GM18519 (cell line): ENCODE data around the gene CHIT1.

ENCODE experiments used
- ATAC-seq: cut with Tn5 transposase; IDR thresholded peaks from one replicate; pipeline ENCODE4 v1.9.1; 2021; ENCODE audit warnings: mild to moderate bottlenecking, moderate library complexity; ENCODE audit not compliant: unreplicated experiment, low FRiP score

CHIT1 gene

DNA sequence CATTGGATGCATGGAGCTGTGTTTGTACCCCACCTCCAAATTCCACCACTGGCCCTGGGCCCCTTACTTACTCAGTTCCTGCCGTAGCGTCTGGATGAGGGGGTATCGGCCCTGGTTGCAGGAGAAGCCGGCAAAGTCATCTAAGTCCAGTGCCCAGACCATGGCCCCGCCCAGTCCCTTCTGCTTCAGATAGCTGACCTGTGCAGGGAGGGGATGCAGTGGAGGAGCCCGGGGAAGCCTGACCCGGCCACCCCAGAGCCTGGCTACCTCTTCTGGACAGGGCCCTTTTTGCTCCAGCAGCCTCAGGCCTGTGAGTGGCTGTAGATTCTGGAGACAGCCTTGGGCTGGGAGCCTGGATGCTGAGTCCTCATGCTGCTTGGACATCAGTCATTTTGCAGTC is 11.8 kb downstream of the CHIT1 start:
- ATAC-seq = no peak

DNA sequence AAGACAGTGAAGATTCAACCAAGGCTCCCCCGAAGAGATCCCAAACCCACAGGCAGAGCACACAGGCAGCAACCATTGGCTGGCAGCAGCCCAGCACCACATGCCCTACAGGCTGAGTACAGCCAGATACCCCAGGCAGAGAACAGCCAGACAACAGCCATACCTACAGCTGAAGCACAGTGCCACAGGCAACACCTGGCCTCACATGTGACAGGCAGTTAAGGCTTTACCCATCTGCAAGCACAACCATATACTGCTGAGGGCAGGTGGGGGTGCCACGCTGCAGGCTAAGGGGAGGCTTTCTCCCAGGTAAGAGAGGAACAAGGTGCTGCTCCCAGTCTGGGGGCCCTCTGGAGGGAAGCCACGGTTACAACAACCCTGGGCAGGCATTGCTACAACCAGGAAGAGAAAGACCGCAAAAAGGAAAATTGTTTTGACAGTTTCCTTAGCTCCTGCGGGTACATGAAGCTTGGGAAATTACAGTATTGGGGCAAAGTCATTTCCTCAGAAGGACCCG is 12.3 kb downstream of the CHIT1 start:
- no peak for ATAC-seq

DNA sequence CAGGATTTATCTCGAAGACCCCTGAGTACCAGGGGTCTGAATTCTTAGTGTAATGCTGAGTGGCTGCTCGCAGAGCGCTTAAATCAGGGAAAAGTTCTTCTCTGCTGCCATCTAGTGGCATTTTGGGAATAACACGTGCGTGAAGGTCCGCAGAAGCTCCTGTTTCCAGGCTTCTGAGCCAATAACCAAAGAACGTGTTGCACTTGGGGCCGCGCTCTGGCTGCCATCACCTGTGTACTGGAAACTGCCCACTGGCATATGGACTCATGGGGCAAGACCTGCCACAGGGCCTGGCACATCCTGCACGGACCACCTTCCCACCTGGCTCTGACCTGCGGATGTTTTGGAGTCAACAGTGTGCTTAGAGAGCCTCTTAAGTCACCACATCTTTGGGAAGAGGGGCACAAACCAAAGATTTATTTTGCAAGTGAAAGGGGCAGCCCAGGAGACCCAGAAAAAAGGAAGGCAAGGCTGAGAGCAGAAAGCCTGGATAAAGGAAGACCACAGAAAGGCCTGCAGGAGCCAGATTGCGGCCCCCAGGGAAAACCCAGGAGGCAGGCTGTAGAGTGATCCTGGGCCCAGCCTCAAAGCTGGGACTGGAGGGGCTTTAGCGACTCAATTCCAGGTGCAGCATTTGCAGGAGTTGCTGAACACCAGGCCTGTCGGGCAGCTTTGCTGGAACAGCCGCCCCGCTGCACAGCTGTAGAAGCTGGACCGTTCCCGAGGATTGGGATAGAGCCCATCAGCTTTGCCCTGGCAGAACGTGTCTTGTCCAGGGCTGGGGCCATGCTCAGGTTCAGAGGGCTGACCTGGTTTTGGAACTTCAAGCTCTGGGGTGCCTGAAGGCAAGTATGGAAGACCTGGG is 13.0 kb downstream of the CHIT1 start:
- no peak for ATAC-seq

DNA sequence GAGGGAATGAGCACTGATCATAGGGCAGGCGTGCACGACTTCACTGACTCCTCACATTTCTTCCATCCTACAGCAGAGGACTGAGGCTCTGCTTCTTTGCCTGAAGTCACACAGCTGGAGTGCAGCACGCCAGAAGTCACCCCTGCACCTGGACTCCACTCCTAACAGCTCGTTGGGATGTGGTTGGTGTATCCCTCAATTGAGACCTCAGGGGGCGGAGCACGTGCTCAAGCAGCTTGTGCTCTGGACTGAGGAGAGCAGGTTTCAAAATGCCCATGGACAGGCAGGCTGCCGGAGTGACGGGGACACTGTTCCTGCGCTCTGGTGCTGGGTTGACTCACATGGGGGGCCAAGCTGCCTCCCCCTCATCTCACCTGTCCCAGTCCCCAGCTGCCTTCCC is 13.9 kb downstream of the CHIT1 start:
- no peak for ATAC-seq

DNA sequence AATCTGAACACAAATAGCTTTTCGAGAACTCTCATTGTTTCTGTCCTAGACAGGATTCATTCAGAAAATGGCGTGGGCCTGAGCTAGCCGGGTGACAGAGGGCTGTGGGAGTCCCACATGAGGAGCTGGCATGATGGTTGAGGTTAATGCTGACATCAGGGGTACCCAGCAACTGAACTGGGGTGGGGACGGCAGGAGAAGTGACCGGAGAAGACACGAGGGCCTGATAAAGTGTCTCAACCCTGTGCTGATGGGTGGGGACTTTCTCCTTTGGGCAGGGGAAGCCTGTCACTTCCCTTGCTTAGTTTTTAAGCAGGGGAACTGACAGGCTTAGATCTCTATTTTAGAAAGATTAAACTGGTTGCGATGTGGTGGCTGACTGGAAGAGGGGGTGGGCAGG is 14.6 kb downstream of the CHIT1 start:
- ATAC-seq = no peak

DNA sequence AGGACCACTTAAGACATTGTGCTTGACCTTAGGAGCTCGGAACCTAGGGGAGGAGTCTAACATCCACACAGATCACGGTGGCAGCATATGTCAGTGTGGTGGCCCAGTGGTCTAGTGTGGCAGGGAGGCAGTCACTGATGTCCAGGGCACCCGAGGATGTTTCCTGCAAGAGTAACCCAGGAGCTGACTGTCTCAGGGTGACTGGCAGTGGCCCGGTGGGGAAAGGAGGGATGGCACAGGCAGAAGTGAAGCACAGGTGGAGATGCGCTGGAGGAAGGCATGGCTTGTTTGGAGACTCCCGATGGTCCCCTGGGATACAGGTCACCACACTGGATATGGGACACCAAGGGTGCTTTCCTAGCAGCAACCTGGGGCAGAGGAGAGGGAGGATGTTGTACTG is 16.3 kb downstream of the CHIT1 start:
- ATAC-seq = no peak

DNA sequence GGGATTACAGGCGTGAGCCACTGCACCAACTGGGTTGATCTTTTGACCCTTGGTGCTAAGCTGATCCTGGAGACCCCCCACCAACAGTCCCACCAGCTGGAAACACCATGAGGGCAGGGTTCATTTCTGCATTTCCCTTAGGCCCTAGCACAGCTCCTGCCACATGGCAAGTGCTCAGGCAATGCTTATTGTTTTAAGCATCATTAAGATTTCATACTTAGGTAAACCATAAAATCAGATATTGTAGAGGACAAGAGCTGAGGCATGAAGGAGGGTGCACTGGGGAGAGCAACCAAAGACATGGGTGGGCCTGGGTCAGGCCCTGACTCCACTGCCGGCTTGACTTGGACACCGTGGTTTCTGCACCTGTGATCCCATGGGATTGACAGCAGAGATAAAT is 17.7 kb downstream of the CHIT1 start:
- no peak for ATAC-seq

DNA sequence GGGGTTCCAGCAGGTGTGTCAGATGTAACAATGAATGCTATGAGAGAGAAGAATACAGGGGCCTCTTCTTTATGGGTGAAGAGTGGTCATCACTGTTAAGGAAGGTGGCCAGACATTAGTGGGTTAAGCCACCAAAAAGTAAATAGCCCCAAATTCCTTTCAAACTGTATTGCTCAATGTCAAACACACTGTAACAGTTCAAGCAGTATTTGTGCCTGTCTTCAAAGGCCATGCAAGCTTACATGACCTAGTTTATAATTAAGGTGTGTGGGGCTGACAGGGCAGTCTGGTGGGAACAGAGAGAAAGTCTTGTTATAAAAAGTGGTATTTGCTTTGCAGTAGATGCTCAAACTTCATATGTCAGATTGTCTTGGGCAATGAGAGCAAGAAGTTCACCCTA is 18.5 kb downstream of the CHIT1 start:
- no peak for ATAC-seq

DNA sequence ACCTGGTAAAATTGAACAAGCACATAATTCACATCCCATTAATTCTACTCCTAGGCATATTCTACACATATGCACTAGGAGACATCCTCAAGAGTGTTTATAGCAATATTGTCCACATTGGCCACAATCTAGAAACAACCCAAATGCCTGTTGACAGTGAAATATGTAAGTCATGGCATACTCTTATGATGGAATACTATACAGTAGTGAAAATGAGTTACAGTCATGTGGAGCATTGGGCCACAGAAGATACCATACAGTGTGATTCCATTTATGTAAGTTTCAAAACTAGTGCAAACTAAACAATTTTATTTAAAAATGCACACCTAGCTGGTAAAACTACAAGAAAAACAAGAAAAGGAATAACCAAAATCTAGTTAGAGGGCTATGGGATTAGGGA is 19.1 kb downstream of the CHIT1 start:
- no peak for ATAC-seq

DNA sequence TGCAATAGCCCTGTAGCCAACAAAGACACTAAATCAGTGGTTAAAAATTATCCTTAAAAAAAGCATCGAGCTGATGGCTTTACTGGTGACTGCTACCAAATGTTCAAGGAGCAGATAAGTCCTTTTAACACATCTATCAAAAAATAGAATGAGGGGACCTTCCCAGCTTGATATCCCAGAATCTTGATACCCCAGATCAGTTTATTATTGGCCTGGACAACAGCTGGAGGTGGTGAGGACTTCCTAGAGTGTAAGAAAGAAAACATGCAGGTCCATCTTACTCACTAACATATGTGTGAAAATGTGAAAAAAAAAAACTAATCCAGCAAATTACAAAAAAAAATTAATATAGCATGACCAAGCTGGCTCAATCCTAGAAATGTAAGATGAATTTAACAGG is 21.3 kb downstream of the CHIT1 start:
- ATAC-seq = no peak

DNA sequence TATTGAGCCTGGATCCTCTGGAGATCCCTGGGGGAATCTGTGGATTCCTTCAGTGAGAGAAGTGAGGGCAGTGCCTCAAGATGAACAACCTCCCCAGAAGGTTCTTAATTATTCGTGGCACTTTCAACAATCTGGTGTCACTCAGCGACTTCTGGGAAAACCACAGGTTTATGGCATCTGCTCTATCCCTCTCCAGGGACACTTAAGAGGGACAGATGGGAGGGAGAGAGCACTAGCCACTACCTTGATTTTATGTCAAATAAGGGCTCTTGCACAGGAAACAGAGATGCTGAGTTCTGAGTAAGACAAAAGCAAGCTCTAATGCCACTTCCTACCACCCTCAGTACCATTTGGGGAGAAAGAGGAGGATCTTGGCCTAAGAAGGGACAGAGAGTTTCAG is 21.7 kb downstream of the CHIT1 start:
- ATAC-seq = no peak

DNA sequence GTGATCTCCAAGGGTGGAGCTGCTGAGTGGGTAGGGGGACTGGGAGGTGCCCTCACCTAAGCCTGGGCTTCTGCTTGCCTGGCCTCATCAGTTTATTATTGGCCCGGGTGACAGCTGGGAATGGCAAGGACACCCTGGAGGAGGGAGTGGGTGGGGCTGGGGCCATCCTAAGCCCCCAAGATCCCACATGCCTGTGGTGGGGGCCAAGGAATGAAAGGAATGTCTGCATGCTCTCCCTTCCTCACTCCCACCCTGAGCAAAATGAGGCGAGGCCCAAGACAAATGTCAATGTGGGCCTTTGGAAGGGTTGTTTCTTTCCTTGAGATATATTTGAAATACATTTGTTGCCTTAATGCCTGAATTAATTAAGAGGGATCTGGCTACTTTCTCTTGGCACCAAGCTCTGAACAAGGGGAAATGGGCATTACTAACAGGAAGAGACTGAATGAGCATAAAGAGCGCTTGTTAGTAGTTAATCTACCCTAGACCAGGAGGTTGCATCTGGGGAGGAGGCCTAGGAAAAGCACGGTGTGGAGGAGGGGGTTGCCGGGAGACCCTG is 23.3 kb downstream of the CHIT1 start:
- ATAC-seq = no peak

DNA sequence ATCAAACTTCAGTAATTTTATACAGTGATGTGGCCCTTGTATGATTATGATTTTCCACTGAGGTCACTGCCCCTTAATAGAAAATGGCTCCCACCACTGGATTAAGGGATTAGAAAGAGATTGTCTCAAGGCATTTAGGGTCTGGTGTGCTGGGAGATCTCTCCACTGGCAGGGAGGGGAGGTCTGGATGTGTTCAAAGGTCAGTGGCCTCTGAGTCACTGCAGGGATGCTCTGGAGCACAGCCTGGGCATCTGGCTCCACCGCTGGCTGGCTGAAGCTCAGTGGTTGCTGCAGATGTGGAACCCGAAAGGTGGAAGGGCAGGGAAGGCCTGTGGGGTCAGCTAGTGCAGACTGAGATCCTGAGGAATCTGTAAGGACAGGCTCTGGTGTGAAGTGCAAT is 24.7 kb downstream of the CHIT1 start:
- no peak for ATAC-seq

DNA sequence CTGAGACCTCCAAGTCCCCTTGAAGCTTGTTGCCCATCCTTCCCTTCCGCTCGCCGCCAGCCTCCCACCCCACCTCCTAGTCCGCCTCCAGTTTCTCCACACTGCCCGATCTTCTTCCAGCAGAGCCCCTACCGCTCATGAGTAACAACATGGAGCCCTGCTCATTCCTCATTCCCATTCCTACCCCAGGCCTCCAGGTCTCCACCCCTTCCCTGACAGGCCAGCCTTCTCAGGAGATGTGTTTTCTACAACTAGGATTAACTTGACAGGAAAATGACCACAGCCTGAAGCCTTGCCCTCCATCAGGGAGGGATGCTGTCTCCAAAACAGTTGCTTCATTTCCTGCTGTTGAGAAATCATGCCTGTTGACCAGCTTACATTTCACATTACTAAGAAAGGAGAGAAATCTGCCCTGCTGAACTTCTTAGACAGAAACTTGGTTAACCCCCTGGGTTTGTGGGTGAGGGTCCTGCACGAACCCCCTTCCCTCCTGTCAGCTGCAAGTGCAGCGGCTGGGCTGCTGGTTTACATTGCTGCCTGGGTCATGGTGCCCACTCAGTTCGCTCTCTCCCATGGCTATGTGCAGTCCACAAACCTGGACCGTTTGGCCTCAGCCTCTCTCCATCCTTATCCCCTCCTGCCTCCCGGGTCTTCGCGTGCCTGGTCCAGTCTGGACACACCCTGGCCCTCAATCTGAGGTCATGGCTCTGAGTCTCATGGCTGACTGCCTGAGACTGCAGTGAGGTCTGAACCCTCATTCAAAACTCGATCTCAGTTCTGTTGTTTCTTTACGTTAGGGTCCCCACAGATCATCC is 26.8 kb downstream of the CHIT1 start:
- no peak for ATAC-seq

DNA sequence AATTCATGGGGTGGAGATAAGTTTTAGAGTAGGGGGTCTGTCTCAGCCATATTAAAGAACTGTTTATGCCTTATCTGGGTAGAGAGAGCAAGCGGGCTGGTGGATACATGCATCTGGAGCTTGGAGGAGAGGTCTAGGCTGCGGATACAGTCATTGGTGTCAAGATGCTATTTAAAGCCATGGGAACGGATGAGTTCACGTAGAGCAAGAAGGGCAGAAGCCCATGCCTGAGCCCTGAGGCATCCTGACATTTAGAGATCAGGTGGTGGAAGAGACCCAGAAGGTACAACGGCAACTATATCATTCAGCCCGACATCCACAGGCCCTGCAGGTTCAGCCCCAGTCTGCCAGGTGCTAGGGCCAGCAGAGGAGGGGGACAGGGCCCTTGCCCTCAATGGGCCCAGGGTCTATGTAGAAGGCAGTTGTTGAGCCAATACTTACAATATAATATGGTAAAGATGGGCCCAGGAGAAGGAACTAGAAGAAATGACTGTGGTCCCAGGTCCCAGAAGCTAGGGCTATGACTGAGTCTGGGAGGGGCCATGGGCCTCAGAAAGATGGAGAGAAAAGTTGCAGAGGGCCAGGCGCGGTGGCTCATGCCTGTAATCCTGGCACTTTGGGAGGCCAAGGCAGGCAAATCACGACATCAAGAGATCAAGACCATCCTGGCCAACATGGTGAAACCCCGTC is 27.8 kb downstream of the CHIT1 start:
- ATAC-seq = no peak

DNA sequence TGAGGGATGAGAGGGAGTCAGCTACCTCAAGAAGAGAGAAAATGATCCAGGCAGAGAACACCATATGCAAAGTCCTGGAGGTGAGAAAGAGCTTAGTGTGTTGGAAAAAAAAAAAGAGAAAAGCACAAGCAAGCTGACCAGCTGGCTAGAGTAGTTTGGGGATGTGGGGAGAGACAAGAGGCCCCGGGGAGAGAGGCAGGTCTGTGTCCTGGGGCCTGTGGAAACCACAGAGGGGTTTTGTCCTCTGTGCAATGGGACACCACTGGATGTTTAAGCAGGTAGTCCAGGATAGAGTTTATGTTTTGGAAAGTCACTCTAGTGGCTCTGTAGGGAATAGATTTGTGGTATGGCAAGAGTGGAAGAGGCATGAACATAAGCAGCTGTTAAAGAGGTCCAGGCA is 28.6 kb downstream of the CHIT1 start:
- no peak for ATAC-seq

DNA sequence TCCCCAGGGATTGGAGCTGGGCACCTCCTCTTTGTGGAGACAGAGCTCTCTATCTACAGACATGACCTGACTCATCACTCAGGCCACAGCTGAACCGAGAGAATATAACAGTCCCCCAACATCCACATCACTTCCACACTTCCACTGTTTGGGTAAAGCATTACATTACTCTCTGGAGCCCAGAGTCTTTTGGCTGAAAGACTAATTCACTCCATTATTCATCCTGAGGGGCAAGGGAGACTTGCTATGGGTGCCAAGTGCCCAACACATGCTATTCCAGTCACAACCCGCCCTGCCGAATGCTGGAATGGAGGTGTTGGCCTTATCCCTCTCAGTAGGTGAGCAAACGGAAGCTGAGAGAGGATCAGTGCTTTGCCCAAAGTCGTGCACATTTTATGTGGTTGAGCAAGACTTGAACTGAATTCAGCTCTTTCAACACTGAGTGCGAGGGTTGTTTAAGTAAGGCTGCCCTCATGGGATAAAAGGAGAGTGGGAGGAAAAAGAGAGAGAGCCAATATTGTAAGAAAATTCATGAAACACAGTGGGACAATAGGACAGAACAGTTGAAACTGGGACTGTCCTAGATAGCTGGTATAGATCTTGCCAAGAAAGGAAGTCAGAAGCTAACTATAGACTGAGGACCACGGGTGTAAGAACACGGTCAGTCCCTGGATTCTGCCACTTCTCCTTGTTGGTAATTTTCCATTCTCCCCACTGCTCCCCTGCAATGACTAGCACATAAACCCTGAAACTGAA is 29.5 kb downstream of the CHIT1 start:
- no peak for ATAC-seq

DNA sequence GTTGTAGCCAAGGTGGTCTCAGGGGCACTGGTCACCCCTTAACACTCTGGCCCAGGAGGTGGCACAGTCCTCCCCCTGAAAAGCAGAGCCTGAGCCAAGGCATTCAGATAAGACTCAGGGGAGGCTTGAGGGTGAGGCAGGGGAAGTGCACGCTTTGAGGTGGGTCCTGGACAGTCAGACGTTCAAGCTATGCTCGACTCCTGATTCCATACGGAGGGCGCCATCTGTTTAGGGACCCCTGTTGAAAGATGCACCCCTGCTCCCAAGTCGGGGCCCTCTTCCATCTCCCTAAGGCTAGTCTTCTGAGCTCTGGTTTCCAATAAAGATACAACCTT is 30.0 kb downstream of the CHIT1 start:
- no peak for ATAC-seq

DNA sequence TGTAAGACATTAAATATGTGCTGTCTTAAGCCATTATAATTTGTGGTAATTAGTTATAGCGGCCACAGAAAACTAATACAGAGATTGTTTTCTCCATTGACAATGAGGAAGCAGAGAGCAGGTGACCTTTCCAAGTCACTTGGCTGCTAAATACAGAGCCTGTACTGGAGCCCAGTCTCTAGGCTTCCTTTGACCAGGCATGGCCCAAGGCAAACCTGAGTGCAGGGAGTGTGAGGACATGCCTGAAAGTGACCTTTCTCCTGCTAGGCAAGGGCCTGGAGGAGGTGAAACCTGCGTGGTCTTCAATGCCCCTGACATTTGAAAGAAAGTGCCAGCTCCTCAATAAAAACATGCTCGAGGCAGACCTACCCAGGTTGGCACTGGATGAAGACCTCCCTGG is 30.5 kb downstream of the CHIT1 start:
- no peak for ATAC-seq

DNA sequence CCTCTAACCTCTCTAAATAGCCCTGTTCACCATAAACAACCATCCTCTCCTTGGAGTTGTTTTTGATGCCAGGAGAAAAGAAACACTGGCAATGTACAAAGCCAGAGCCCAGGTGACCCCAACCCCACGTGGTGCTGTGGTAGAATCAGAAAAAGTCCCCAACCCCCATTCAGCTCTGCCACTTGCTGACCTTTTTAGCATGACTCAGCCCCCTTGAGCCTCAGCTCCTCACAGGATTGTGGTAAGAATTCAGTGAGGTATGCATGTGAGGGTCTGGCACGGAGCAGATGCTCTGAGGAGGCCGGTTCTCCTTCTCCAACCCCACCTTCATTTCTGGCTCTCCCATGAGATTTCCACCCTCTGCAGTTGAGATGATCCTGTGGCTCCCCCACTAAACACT is 31.8 kb downstream of the CHIT1 start:
- no peak for ATAC-seq
